RWPE2 (cell line): Measurements from ENCODE around the gene UCHL3.

Experiments
- ATAC-seq: fragments of 200-7000 bp; cut with Tn5 transposase; 3 replicates; pipeline ENCODE4 v1.9.1; 2021; ENCODE audit warnings: low read depth
- DNase-seq: peaks from one replicate; pipeline ENCODE4 v3.0.0-alpha.2; 2020; ENCODE audit warnings: low spot score
- H3K27ac ChIP-seq: fragments of 450-650 bp; 2 replicates; pipeline ENCODE4 v1.5.1; 2017; ENCODE audit warnings: mild to moderate bottlenecking; ENCODE audit not compliant: poor library complexity, severe bottlenecking
- H3K27me3 ChIP-seq: fragments of 250-450 bp; sonication (Bioruptor Pico); 2 replicates; pipeline ENCODE4 v1.5.1; 2021; ENCODE audit warnings: mild to moderate bottlenecking, moderate library complexity; ENCODE audit not compliant: insufficient read depth, poor library complexity, severe bottlenecking
- H3K36me3 ChIP-seq: fragments of 250-450 bp; sonication (Bioruptor Pico); 2 replicates; pipeline ENCODE4 v1.5.1; 2020; ENCODE audit warnings: low read depth, mild to moderate bottlenecking, moderate library complexity
- H3K4me1 ChIP-seq: fragments of 250-450 bp; sonication (Bioruptor Pico); 2 replicates; pipeline ENCODE4 v1.5.1; 2021; ENCODE audit warnings: mild to moderate bottlenecking, moderate library complexity; ENCODE audit not compliant: insufficient read depth, poor library complexity, severe bottlenecking
- H3K4me3 ChIP-seq: fragments of 250-450 bp; sonication (Bioruptor Pico); 2 replicates; pipeline ENCODE4 v1.5.1; 2021; ENCODE audit warnings: mild to moderate bottlenecking, moderate library complexity; ENCODE audit not compliant: severe bottlenecking
- H3K9me3 ChIP-seq: fragments of 250-450 bp; sonication (Bioruptor Pico); 2 replicates; pipeline ENCODE4 v1.5.1; 2021; ENCODE audit warnings: mild to moderate bottlenecking, moderate library complexity; ENCODE audit not compliant: severe bottlenecking
- CTCF ChIP-seq: fragments of 450-650 bp; IDR thresholded peaks from one replicate; pipeline ENCODE4 v1.5.1; 2017; ENCODE audit warnings: mild to moderate bottlenecking, moderate library complexity; ENCODE audit not compliant: poor library complexity, severe bottlenecking

The UCHL3 gene

GRCh38 chr13:75550159-75550567 is 572 bp downstream of the UCHL3 start:
- DNase-seq (no peak), ATAC-seq (peak; percentile 60)
- Histone ChIP-seq H3K4me1 (peaks cover 14% of the 10 kb centered on the region), H3K27me3 (no peaks in the 10 kb centered on the region), H3K9me3 (no peaks in the 10 kb centered on the region), H3K27ac (peak overlapping the region; percentile 80), H3K36me3 (peaks cover 34% of the 10 kb centered on the region), H3K4me3 (peak overlapping the region; percentile 71)
- no peak for TF ChIP-seq CTCF

- H3K4me1 ChIP-seq: peaks cover 9% of the 10 kb centered on the region
- no peak overlapping the region for H3K27ac ChIP-seq
- no peaks in the 10 kb centered on the region for H3K27me3 ChIP-seq
- H3K4me3 ChIP-seq: no peak overlapping the region
- ATAC-seq (no peak), DNase-seq (no peak)
- TF ChIP-seq CTCF: no peak
- peaks cover 48% of the 10 kb centered on the region for H3K36me3 ChIP-seq
- no peaks in the 10 kb centered on the region for H3K9me3 ChIP-seq
Observed at GRCh38 chr13:75554464-75554863, 4.9 kb downstream of the UCHL3 start.

GRCh38 chr13:75554981-75555380 is 5.4 kb downstream of the UCHL3 start:
- DNase-seq: no peak
- Histone ChIP-seq H3K27me3 (no peaks in the 10 kb centered on the region), H3K9me3 (no peaks in the 10 kb centered on the region), H3K27ac (no peak overlapping the region), H3K4me3 (no peak overlapping the region), H3K36me3 (peaks cover 51% of the 10 kb centered on the region), H3K4me1 (peaks cover 9% of the 10 kb centered on the region)
- no peak for ATAC-seq
- no peak for TF ChIP-seq CTCF

GRCh38 chr13:75555836-75556235 is 6.2 kb downstream of the UCHL3 start:
- TF ChIP-seq CTCF: no peak

GRCh38 chr13:75556961-75557360 is 7.4 kb downstream of the UCHL3 start:
- Histone ChIP-seq H3K36me3 (peaks cover 60% of the 10 kb centered on the region), H3K27ac (no peak overlapping the region), H3K9me3 (no peaks in the 10 kb centered on the region), H3K27me3 (no peaks in the 10 kb centered on the region), H3K4me3 (no peak overlapping the region), H3K4me1 (peaks cover 4% of the 10 kb centered on the region)
- ATAC-seq (no peak), DNase-seq (no peak)
- TF ChIP-seq CTCF: no peak

More at GRCh38 chr13:75555836-75556235, 6.2 kb downstream of the UCHL3 start:
- H3K27ac ChIP-seq: no peak overlapping the region
- no peaks in the 10 kb centered on the region for H3K27me3 ChIP-seq
- no peak for DNase-seq
- no peaks in the 10 kb centered on the region for H3K9me3 ChIP-seq
- no peak overlapping the region for H3K4me3 ChIP-seq
- peaks cover 54% of the 10 kb centered on the region for H3K36me3 ChIP-seq
- peaks cover 7% of the 10 kb centered on the region for H3K4me1 ChIP-seq
- ATAC-seq: no peak
